HG03139 (cell line): ENCODE data around the gene EPHA6.

Experiments
- ATAC-seq: cut with Tn5 transposase; IDR thresholded peaks from one replicate; pipeline ENCODE4 v1.9.1; 2021; ENCODE audit not compliant: unreplicated experiment

The EPHA6 gene

DNA sequence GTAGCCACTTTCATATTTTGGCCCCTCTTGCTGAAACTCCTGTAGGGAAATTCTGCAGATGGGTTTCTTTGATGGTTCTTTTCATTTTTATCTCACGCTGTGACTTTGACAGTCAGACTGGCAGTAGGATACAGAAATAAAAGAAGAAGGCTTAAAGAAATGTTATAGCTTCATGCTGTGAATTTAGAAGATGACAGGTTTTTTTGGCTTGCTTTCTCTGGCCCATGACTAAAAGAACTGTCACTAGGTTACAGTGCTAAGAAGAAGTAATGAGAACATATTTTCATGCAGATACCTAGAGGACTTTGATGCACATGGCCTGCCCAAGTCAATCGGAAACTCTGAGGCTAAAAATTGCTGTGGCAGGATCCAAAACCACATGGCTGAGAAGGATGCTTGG, 334.5 kb downstream of the EPHA6 start:
- ATAC-seq, result no peak

GRCh38 chr3:97161169-97161568, 346.8 kb downstream of the EPHA6 start:
- no peak for ATAC-seq

DNA sequence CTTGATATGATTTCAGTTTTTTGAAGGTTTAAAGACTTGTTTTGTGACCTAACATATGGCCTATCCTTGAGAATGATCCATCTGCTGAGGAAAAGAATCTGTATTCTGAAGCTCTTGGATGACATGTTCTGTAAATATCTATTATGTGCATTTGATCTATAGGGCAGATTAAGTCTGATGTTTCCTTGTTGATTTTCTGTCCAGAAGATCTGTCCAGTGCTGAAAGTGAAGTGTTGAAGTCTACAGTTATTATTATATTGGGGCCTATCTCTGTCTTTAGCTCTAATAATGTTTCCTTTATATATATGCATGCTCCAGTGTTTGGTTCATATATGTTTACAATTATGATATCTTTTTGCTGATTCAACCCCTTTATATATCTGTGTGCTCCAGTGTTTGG, 362.8 kb downstream of the EPHA6 start:
- ATAC-seq, result no peak

- ATAC-seq, result no peak
Observed at GRCh38 chr3:97181704-97182103, 367.3 kb downstream of the EPHA6 start.

DNA sequence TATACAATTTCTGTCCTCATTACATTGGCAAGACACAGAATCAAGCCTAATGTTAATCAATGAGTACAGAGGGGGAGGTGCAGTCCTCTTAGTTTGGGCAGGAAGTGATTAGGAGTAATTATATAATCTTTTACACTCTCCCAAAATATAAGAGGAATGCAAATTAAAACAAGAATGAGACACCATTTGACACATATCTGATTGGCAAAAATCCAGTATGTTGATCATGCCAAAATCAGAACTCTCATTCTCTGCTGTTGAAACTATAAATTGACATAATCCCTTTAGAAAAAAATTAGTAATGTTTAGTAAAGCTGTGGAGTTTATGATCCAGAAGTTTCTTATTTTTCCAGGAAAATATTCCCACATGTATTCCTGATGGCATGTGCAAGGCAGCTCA, 373.4 kb downstream of the EPHA6 start:
- no peak for ATAC-seq

DNA sequence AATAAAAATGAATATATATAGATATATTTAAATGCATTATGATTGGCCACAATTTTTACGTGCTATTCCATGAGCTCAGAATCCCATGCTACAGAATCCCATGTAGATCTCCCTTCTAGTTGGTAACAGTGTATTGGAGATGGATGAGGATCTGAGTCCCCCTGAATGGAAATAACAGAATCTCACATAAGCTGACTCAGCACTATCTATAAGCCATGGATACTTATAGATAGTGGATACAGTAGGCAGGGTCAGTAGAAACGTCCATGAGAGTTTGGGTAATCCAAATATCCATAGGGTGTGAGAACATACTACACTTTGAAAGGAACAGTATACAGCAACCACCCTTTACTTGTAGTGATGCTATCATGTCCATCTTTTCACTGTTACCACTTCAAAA, 375.4 kb downstream of the EPHA6 start:
- no peak for ATAC-seq

DNA sequence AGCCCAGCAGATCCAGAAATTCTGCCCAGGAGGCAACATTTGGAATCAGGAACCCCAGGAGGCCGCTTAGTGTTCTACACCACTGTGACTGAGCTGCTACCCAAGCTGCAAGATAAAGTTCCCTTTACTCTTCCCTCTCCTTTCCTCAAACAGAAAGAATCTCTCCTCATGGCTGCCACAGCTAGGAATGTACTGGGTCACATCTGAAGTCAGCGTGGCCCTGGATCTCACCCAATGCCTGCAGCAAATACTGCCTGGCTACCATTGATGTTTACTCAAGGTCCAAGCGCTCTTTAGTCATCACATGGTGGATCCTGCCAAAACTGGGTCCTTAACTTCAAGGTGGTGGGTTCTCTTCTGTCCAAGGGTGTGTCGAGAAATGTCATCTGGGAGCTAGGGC, 382.7 kb downstream of the EPHA6 start:
- no peak for ATAC-seq

GRCh38 chr3:97197830-97198229, 383.4 kb downstream of the EPHA6 start:
- no peak for ATAC-seq

DNA sequence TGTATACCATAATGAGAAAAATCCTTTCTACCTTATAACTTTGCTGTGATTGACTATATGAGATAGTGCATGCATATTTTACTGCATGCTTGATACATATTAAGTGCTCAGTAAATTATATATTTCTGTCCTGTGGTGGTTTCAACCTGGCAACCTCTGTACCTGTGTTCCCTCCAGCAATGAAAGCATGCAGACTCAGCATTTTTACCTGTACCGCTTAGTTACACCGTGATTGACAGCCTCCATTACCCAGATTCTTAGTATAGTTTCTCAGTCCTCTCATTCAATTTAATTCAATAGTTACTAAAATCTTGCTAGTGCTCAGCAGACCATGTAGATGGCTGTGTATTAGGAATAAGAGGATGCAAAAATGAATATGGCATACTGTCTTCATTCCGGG, 386.0 kb downstream of the EPHA6 start:
- no peak for ATAC-seq

DNA sequence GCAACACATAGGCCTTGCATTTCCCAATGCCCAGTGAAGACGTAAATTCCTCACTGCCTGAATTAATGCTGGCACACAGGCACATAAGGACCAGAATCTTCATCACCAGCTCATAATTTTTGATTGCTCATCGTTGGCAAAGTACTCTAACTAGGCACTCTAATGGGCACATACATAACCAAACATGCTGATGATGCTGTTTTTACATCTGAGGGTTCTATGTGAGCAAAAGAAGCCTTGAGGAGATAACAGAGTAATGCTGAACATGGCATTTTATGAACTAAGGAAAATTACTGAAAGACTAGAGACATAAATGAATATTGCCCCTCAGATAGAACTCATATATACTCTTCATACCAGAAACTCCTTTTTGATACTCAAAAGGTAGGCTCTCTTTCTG, 387.4 kb downstream of the EPHA6 start:
- no peak for ATAC-seq

DNA sequence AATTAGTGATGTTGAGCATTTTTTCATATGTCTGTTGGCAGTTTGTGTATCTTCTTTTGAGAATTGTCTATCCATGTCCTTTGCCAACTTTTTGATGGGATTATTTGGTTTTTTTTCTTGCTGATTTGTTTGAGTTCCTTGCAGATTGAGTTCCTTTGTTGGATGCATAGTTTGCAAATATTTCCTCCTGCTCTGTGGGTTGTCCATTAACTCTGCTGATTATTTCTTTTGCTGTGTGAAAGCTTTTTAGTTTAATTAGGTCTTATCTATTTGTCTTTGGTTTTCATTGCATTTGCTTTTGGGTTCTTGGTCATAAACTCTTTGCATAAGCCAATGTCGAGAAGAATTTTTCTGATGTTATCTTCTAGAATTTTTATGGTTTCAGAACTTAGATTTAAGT, 414.6 kb downstream of the EPHA6 start:
- no peak for ATAC-seq

DNA sequence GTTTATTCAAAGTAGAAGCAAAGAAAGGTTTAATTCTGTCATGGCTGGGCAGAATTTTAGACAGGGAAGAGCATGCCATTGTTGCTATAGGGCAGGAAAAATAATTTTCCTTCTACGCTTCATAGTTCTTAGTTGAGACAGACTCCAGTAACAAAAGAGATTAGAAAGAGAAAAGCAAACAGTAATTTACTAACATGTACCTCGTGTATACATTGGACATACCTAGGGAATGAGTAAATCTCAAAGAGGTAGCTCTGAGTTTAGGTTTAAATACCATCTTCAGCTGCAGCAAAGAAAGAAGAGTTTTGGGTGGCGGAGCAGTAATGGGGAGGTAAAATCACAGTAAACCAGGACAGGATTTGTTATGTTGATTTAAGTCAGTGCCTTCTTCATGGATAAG, 416.1 kb downstream of the EPHA6 start:
- no peak for ATAC-seq

DNA sequence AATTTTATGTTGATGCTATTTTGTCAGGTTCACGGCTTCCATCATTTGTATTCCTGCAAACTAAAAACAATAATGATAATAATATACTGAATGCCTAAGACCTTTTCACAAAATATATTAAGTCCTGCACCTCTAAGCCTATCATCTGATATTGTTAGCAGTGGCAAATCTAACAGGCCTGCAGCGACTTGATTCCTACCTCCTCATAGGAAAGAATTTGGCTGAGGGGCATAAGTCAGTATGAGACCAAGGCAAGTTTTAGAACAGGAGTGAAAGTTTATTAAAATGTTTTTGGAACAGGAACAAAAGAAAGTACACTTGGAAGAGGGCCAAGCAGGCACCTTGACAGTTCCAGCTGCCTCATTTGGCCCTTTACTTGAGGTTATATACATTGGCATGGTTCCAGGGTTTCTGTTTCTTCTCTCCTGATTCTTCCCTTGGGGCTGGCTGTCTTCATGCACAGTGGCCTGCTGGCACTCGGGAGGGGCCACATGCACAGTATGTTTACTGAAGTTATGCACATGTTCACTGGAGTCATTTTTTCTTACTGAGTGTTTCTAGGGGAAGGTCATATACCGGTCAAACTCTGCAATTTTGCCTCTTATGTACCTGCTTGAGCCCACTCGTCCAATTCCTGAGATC, 418.1 kb downstream of the EPHA6 start:
- ATAC-seq, result no peak

DNA sequence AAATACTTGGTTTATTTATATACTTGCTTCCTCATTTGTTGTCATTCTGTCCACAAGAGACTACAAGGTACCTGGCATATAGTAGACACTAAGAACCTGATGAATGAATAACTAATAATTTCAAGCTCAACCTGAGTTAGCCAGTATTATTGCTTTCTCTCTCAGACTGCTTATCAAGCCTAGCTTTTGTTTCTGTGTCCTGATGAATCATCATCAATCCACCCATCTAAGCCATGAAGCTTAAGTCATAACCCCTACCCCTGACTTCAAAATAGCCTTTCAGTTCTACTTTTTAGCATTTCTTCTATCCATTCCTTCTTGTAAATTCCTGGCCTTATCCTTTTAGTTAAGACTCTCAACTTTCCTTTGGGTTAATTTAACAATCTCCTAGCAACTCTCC, 420.8 kb downstream of the EPHA6 start:
- no peak for ATAC-seq

- ATAC-seq, result no peak
Observed at GRCh38 chr3:97235611-97236315, 421.4 kb downstream of the EPHA6 start.

GRCh38 chr3:97241417-97241816, 427.0 kb downstream of the EPHA6 start:
- no peak for ATAC-seq

DNA sequence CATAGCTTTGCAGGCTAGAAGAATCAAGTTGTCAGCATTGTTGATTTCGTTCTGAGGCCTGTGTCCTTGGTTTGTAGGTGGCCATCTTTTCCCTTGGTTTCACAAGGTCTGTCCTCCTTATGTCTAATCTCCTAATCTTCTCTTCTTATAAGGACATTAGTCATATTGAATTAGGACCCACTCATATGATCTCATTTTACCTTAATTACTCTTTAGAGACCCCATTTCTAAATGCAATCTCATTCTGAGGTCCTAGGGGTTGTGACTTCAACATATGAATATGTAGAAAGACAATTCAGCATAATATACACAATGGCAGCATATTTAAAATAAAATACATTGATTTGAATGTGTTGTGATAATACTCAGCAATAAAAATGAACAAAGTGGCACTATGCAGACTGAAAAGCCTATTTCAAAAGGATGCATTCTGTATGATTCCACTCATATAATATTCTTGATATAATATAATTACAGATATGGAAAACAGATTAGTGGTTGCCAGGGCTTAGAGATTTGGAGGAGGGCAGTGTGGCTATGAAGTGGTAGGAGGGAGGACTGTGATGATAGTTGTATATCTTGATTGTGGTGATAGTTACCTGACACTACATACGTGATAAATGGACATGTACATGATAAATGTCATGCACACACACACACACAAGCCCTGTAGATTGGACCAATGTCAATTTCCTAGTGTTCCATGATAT, 431.0 kb downstream of the EPHA6 start:
- no peak for ATAC-seq

DNA sequence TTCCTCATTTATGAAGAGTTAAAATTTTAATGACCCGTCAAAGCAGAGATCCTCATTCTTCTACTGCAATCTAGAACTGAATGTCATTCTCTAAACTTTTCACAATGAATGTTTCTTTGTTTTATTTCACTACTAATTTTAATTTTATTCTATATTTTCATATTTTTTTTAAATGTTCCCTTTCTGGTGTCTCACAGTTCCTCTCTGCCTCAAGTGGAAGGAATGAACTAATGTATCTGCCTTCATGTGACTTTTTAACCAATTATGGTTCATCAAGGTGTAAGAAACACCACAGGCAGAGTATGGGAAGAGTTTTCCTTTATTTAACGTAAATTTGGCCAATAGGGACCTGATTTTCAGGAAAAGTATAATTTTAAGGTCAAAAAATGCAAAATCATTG, 441.7 kb downstream of the EPHA6 start:
- no peak for ATAC-seq

GRCh38 chr3:97257942-97258697, 443.7 kb downstream of the EPHA6 start:
- ATAC-seq, result no peak

GRCh38 chr3:97259263-97259662, 444.9 kb downstream of the EPHA6 start:
- no peak for ATAC-seq

- no peak for ATAC-seq
Observed at GRCh38 chr3:97264180-97264579, 449.8 kb downstream of the EPHA6 start.
